HK-2 (cell line): ENCODE measurements around the gene ZNF382.
"Not testable (repeated sequence)": the region's sequence is repeated elsewhere in the genome, so short reads cannot be mapped to it uniquely, and the experiment has no call there.

ENCODE experiments used
- DNase-seq: peaks from one replicate; pipeline ENCODE4 v3.0.0-alpha.2; 2018; ENCODE audit not compliant: unreplicated experiment

The ZNF382 gene

DNA sequence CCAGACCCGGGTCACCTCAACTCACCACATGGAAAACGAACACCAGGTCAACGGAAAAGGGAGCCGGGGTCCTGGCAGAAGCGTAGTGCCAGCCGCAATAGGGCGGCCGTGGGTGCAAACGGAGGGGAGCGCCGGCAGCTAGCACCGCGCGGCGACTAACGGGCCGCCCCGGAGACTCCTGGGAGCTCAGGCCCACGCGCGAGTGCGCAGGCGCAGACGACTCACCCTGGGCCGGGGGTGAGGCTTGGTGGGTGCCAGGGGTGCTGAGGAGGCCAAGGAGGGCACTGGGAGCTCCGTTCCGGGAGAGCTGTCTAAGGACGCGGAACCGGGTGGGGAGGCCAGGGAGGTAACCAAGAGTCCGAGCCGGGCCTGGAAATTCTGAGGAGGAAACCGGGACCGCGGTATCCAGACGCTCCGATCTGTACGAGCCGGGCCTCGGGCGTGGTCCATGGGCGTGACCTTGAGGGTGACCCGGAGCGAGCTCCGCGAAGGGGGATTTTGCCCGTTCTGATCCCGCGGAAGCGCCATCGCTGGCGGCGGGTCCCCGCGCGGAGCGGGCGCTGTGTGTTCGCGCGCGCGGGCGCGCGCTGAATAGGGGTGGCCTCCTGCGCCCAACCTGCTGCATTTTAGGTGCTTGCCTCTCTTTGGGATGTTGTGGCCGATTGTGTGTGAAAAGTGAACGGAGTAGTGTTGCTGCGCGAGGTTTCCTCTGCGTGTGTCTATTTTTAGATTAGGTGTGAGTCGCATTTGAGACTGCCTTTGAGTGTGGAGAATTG, at the start of gene ZNF382:
TSS of gene ZNF382 (plus strand) at position 213 of the 776 bp plus-strand sequence. CDS start 4,602 bp downstream, outside the sequence.
- DNase-seq = peak; percentile 82

DNA sequence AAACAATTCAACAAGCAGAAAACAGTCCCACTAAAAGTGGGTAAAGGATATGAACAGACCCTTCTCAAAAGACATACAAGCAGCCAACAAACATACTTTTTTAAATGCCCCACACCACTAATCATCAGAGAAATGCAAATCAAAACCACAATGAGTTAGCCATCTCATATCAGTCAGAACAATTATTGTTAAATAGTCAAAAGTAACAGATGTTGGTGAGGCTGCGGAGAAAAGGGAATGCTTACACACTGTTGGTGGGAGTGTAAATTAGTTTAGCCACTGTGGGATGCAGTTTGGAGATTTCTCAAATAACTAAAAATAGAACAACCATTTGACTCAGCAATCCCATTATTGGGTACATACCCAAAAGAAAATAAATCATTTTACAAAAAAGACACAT, 40.7 kb upstream of the ZNF382 start:
- no peak for DNase-seq

DNA sequence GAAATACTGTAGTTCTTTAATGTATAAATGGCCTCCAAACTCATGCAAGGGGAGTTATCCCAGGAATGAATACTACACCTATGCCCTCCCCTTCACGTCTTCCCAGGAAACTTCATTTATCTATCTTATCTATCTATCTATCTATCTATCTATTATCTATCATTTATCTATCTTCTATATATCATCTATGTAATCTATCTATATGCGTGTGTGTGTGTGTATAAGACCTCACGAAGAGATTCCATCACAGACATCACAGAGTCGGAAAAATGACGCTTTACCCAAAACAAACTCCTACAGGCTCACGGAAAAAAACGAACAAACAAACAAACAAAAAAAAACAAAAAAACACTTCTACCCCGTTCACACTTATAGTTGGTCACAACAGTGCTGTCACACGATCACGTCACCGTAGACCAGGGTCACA, 32.5 kb upstream of the ZNF382 start:
- no peak for DNase-seq

DNA sequence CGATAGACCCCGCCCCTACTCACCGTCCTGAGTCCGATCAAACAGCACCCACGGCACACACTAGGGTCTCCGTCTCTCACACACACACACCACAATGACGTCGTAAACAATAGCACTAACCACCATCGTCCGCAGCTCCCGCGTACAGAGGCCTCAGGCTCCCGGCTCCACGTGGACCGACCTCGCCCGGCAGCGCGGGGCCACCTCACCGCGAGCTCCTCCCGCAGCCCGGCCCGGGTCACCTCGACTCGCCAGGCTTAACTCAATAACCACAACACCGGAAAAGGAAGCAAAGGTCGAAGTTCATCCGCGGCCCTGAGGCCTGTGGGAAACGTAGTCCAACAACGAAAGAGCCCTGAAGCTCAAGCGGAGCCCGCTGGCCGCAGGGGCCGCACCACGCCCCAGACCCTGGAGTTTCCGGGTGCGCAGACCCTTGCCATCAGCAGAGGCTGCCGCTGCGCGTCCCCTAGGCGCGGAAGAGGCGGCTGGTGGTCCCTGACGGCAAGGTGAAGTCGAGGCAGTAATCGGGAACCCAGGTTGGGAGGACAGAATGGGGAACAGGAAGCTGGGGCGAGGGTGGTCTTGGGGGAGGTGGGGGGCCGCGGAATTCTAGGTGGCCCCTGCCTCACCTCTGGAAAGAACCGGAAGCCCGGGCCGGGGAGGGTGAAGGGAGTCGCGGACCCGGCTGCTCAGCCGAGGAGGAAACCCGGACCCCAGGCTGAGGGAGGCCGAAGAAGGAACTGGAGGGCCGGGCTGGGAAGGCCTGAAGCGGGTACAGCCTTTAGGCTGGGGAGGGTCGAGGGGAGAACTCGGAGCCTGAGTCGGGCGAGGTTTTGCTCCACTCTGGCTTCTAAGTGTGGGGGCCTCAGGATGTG, 31.9 kb upstream of the ZNF382 start, which contains the start of gene ZNF529:
TSS of gene ZNF529 (minus strand) at position 273 of the 875 bp plus-strand sequence. CDS start 946 bp downstream, outside the sequence.
- DNase-seq = peak; percentile 87

DNA sequence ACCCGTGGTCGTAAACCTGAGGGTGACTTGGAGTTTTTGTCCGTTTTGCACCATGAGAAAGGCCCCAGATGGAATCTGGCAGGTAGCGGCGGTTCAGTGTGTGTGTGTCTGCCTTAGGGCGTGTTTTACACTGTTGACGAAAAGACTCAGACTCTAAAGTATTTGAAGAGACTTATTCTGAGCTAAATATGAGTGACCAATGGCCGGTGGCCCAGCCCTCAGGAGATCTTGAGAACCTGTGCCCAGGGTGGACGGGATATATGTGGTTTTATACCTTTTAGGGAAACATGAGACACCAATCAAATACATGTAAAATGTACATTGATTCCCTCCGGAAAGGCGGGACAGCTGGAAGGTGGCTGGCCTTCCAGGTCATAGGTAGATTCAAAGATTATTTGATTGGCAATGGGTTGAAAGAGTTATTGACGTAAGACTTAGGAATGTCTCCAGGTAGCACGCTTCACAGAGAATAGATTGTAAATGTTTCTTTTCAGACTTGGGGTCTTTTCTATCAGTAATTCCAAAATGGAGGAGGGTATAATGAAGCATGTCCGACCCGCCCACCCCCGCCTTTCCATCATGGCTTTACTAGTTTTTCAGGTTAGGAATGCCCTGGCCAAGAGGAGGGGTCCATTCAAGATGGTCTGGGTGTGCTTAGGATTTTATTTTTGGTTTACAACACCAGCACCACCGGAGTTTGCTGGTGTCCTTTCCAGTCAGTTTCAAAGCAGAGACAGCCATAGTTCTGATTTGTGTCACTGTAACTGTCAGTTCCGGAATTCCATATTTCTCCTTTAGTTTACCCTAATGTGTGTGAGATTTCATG, 31.0 kb upstream of the ZNF382 start:
- peak; percentile 38 for DNase-seq

DNA sequence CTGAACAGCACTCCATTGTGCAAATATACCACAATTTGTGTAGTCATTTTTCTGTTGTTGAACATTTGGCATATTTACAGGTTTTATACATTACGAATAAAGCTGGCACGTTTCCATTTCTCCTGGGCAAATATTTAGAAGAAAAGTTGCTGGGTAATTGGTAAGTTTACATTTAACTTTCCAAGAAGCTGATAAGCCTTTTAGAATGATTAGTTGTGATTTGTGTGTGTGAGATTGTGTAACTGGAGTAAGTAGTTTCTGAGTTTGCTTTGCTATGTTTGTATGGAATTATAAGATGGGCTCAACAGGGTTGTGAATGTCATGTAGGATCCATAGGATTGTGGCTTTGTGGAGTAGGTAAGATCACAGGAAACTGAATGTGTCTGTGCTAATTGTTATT, 30.4 kb upstream of the ZNF382 start:
- no peak for DNase-seq

DNA sequence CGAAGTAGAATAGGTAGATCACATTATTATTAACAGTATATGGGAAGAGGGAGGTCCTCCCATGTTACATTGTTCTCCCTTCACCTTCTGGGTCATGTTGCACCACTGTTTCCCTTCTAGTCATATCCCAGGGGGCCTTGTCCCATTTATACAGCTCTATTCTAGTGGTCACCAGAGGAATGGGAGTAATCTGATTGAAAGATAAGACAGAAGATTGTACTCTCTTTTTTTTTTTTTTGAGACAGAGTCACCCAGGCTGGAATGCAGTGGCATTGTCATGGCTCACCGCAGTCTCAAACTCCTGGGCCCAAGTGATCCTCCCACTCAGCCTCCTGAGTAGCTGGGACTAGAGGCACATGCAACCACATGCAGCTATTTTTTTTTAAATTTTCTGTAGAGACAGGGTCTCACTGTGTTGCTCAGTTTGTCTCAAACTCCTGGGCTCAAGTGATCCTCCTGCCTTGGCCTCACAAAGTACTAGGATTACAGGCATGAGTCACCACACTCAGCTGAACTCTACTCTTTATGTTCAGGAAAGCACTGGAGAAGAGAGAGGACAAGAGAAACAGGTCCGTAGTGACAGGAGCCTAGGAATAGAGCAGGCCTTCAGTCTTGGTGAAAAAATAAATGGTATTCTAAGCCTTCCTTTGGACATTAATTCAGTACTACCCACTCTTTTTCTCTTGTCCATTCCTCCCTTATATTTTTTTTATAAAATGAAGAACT, 27.7 kb upstream of the ZNF382 start:
- no peak for DNase-seq

DNA sequence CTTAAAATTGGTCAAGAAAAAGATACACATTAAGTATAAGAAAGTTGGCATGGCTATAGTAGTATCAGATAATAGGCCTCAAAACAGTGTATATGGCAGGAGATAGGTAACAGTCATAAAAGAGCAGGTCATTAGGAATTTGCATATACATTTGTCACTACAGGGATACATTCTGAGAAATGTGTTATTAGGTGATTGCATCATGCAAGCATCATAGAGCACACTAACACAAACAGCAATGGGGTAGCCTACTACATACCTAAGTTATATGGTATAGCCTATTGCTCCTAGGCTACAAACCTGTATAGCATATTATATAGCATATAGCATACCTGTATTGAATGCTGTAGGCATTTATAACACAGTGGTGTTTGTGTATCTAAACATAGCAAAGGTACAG, 25.9 kb upstream of the ZNF382 start:
- no peak for DNase-seq

DNA sequence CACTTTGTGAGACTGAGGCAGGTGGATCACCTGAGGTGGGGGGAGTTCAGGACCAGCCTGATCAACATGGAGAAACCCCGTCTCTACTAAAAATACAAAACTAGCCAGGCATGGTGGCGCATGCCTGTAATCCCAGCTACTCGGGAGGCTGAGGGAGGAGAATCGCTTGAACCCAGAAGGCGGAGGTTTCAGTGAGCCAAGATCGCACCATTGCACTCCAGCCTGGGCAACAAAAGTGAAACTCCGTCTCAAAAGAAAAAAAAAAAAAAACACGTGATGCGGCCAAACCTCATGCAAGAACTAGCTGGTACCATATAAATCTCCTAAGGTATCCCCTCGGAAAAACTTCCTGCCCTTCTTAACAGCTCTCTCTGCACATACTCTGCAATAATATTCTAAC, 2.4 kb upstream of the ZNF382 start:
- not testable (repeated sequence) for DNase-seq

DNA sequence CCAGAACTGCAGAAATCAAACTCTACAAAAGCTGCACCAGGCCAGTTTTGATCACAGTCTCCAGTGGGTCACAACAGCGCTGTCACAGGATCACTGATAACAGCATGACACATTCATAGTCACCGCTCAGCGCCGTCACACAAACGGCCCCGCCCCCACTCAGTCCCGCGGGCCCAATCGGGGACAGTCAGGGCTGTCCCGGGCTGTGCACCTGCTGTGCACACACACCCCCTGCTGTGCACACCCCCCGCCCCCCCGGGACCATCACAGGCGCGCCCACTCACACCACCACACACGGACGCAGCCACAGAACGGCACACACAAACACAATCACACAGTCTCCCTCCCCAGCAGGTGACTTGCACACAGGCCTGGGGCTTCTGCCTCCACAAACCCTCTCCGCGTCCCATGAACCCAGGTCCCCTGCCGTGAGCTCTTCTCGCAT, 435 bp upstream of the ZNF382 start:
- DNase-seq = peak; percentile 68

DNA sequence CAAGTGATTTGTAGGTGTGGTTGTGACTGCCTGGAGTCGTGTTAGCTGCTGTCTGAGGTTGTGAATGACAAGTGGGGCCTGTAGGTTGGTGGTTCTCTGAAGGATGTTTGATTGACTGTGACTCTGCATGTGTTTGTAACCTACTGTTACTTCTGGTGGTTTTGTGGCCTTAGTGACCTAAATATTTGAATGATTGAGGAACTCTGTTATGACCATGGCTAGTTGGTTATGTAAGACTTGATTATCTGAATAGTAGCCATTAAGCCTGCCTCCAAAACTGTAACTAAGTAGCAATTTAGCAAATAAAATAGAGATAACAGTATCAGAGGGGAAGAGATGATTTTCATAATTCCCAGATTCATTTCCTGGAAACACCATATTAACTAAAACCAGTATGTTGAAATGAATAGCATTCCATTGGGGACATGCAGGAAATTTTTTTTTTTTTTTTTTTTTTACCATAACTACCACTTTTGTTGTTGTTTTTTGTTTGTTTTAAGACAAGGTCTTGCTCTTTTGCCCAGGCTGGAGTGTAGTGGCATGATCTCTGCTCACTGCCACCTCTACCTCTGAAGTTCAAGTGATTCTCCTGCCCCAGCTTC, 865 bp downstream of the ZNF382 start:
- no peak for DNase-seq

DNA sequence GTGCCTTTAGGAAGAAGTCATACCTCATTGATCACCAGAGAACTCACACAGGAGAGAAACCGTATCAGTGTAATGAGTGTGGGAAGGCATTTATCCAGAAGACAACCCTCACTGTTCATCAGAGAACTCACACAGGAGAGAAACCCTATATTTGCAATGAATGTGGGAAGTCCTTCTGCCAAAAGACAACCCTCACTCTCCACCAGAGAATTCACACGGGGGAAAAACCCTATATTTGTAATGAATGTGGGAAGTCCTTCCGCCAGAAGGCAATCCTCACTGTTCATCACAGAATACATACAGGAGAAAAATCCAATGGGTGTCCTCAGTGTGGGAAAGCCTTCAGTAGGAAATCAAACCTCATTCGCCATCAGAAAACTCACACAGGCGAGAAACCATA, 21.9 kb downstream of the ZNF382 start:
- no peak for DNase-seq

DNA sequence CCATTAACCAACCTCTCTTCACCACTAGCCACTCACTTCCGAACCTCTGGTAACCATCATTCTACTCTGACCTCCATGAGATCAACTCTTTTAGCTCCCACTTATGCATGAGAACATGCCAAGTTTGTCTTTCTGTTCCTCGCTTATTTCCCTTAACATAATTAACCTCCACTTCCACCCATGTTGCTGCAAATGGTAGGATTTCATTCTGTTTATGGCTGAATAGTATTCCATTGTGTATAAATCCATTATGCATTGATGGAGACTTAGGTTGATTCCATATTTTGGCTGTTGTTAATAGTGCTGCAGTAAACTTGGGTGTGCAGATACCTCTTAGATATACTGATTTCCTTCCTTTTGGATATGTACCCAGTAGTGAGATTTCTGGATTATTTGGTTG, 30.2 kb downstream of the ZNF382 start:
- no peak for DNase-seq

DNA sequence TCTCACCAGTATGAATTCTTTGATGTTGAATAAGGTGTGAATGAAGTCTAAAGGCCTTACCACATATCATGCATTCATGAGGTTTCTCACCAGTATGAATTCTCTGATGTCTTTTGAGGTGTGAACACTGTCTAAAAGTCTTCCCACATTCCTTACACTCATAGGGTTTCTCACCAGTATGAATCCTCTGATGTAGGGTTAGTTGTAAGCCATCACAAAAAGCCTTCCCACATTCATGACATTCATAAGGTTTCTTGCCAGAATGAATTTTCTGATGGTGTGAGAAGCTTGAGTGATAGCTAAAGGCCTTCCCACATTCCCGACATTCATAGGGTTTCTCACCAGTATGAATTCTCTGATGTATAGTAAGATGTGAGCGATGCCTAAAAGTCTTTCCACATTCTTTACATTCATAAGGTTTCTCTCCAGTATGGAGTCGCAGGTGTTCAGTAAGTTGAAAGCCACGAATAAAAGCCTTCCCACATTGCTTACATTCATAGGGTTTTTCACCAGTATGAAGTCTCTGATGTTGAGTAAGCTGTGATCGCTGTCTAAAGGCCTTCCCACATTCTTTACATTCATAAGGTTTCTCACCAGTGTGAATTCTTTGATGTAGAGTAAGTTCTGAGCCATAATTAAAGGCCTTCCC, 33.9 kb downstream of the ZNF382 start:
- no peak for DNase-seq

DNA sequence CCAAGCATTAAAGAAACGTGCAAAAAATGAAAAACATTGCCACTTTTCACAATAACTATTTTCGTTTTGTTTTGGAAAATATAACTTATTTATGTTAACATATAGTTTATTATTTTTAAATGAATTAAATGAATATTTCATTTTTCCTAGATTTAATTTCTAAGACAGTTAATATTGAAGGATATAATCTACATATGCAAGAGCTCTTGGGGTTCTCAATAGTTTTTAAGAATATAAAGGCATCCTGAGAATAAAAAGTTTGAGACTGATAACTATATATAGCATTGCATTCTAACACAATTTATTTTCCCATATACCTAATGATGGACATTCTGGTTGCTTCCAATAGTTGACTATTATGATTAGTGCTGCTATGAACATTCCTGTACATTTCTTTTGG, 41.6 kb downstream of the ZNF382 start:
- DNase-seq = no peak

DNA sequence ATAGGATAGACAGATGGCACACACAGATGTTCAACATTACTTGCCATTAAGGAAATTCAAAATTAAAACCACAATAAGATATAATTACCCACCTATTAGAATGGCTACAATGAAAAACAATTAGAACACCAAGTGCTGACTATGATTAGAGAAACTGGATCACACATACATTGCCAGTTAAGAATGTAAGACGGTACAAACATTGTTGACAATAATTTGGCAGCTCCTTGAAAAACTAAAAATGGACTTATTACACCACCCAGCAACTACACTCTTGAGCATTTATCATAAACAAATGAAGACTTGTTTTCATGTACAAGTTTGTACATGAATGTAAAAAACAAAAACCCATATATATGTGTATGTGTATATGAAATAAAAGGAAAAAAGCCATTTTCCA, 47.8 kb downstream of the ZNF382 start:
- DNase-seq = no peak

DNA sequence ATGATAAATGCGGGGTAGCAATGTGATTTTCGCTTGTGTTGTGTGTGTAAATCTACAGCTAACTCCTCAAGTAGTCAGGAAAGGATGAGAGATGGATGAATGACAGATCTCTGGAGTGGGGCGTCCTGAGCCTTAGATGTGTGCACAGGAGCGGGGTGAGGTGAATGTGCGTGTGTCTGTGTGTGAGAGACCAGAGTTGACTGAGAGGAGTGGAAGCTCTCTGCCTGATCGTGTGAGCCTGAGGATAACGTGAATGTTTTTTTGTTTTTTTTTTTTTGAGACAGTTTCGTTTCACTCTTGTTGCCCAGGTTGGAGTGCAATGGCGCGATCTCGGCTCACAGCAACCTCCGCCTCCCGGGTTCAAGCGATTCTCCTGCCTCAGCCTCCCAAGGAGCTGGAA, 60.7 kb downstream of the ZNF382 start:
- DNase-seq = no peak

DNA sequence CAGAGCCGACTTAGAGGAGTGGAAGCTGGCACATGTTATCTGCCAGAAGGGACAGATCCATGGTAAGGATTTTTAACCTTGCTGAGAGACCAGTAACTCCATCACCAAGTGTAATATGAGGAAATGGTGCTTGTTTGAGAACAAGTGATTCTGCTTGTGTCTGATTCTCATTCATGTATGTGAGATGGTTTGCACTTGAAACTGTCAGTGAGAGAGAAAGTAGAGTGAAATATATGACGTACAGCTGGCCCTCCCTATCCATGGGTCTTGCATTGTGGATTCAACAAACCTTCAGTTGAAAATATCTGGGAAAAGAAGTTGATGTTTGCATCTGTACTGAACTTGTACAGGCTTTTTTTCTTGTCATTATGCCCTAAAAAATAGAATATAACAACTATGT, 63.5 kb downstream of the ZNF382 start:
- no peak for DNase-seq

DNA sequence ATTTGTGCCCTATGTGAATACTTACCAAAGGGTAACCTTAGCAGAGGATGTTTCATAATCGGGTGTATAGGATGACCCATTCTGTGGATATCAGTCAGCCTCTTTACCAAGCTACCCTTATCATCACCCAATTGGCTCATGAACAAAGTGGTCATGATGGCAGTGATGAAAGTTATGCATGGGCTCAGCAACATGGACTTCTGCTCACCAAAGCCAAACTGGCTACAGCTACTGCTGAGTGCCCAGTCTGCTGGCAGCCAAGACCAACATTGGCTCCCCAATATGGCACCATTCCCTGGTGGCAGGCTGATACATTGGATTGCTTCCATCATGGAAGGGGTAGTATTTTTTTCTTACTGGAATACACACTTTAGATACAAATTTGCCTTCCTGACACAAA, 67.3 kb downstream of the ZNF382 start:
- no peak for DNase-seq

DNA sequence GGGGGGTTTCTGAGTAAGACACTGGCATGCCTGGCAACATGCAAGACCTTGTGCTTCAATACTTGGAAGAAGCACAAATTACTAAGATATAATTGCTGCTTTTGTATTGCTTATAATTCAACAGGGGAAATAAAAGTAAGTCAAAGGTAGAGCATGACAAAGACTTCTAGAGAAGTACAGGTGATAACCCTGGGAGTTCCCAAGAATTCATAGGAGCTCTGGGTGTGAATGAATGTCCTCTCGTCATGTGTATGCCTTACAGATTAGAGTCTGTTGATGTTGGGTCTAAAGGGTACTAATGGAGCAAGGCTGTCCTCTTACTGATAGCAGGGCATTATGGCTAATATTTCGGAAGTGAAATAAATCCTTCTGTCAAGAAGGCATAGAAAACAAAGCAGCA, 69.1 kb downstream of the ZNF382 start:
- no peak for DNase-seq
